ENCODE results near the gene PAPOLB. TPM values are rescaled to one million over a fixed set of nuclear protein-coding genes. Genes with fewer than 3 reads are reported as not detected.

Gene PAPOLB
- total RNA-seq, 1 experiment from 2014 or later = 0.13 TPM

DNA sequence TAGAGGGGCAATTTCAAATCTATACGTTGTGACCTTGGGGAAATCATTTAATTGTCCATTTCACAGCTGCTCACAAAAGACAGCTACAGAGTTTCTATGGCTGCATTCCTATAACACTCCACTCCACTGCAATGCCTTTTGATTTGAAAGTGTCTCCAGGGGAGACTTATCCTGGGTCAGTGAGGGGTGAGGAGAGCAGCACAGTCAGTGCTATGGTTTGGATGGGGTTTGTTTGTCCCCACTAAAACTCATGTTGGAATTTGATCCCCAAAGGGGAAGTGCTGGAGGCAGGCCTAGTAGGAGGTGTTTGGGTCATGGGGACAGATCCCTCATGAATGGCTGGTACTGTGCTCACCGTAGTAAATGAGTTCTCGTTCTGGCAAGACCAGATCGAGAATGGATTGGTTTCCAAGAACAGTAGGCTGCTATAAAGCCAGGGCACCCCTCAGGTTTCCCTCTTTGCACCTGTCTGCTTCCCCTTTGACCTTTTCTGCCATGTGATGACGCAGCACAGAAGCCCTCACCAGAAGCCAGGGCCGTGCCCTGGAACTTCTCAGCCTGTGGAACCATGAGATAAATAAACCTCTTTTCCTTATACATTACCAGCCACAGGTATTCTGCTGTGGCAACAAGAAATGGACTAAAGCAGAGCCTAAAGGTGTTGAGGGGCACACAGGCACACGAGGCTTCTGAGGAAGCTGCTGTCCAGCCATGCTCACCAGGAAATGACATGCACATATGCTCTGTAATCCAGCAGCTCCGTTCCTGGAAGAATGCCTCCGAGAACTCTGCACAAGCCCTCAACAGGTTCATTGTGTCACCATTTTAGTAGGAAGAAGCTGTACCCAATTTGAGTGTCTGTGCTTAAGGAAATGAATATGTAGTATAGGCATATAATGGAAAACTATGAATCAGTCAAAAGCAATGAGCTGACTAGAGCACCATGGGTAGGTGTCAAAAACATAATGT, 5.0 kb upstream of the PAPOLB start:
- H2AK5ac ChIP-seq (ENCODE audit: insufficient read length, low read length) = no peak overlapping the region
- H4K91ac ChIP-seq (ENCODE audit: insufficient read length, low read depth, low read length) = no peak overlapping the region

More for the DNA sequence above, 5.0 kb upstream of the PAPOLB start:
- H3K9me3 ChIP-seq (ENCODE audit: control insufficient read depth, low read depth, low read length) = no peaks in the 10 kb centered on the region
- H3K4me1 ChIP-seq (ENCODE audit: insufficient read depth, low read length) = no peaks in the 10 kb centered on the region
- H2AFZ ChIP-seq (ENCODE audit: low read length) = no peak overlapping the region
- no peak overlapping the region for H4K8ac ChIP-seq (replicated peaks; ENCODE audit: insufficient read length, low read depth, low read length)
- no peaks in the 10 kb centered on the region for H3K23me2 ChIP-seq (ENCODE audit: insufficient read length, low read depth, low read length, poor library complexity, severe bottlenecking)
- Mint-ChIP-seq H3K4me3 (no peak overlapping the region), H3K9me3 (peaks cover 6% of the 10 kb centered on the region in 2 experiments; a peak in 4 of 5 replicates), H3K36me3 (ENCODE audit: insufficient read depth in 1 of 3, low read depth in 3 of 3) (peaks cover 0 to 1% (median 0%) of the 10 kb centered on the region in 3 experiments; a peak in 2 of 7 replicates), H3K4me1 (peaks cover 3 to 7% of the 10 kb centered on the region in 2 experiments), H3K27ac (no peak overlapping the region), H3K27me3 (ENCODE audit: low read depth) (peaks cover 6% of the 10 kb centered on the region)
- H2BK12ac ChIP-seq (ENCODE audit: insufficient read length, low read depth, low read length) = no peak overlapping the region
- no peak overlapping the region for H2BK5ac ChIP-seq (ENCODE audit: insufficient read length, low read length)
- H3T11ph ChIP-seq (ENCODE audit: low read length) = no peak overlapping the region
- H3K4ac ChIP-seq (ENCODE audit: low read depth, low read length) = no peak overlapping the region
- WGBS (ENCODE audit: extremely low coverage, insufficient read length, low lambda C conversion rate) = no CpG with 5 or more reads among the region's 9 CpGs
- H3K18ac ChIP-seq (ENCODE audit: insufficient read length, low read depth, low read length) = no peak overlapping the region
- H3K23ac ChIP-seq (ENCODE audit: insufficient read length, low read depth, low read length) = no peak overlapping the region
- H2BK20ac ChIP-seq (ENCODE audit: low read depth, low read length, poor library complexity, severe bottlenecking) = no peak overlapping the region
- H3K79me1 ChIP-seq (ENCODE audit: insufficient read depth, low read depth, low read length, poor library complexity, severe bottlenecking) = no peaks in the 10 kb centered on the region
- H3K79me2 ChIP-seq (ENCODE audit: insufficient read depth, low read length) = no peaks in the 10 kb centered on the region
- no peaks in the 10 kb centered on the region for H3K27me3 ChIP-seq (ENCODE audit: insufficient read depth, low read length)
- H4K5ac ChIP-seq (ENCODE audit: insufficient read length, low read depth, low read length) = no peak overlapping the region
- H3K27ac ChIP-seq (ENCODE audit: insufficient read length, low read depth, low read length) = no peak overlapping the region
- no peak overlapping the region for H3K56ac ChIP-seq (ENCODE audit: insufficient read length, low read depth, low read length)
- TF ChIP-seq, protein P1, sequence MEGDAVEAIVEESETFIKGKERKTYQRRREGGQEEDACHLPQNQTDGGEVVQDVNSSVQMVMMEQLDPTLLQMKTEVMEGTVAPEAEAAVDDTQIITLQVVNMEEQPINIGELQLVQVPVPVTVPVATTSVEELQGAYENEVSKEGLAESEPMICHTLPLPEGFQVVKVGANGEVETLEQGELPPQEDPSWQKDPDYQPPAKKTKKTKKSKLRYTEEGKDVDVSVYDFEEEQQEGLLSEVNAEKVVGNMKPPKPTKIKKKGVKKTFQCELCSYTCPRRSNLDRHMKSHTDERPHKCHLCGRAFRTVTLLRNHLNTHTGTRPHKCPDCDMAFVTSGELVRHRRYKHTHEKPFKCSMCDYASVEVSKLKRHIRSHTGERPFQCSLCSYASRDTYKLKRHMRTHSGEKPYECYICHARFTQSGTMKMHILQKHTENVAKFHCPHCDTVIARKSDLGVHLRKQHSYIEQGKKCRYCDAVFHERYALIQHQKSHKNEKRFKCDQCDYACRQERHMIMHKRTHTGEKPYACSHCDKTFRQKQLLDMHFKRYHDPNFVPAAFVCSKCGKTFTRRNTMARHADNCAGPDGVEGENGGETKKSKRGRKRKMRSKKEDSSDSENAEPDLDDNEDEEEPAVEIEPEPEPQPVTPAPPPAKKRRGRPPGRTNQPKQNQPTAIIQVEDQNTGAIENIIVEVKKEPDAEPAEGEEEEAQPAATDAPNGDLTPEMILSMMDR (conservative IDR thresholded peaks at IDR 0.05) = no peak
- H3K14ac ChIP-seq (ENCODE audit: insufficient read depth, low read length) = no peak overlapping the region
- H3K4me2 ChIP-seq (ENCODE audit: insufficient read depth, insufficient read length, low read length) = no peak overlapping the region
- H2BK15ac ChIP-seq (ENCODE audit: low read depth, low read length) = no peak overlapping the region
- no peak for DNase-seq
- H3K9ac ChIP-seq (ENCODE audit: extremely low read depth, insufficient read length, low read length) = no peak overlapping the region
- no peak overlapping the region for H2BK120ac ChIP-seq (ENCODE audit: low read depth, low read length, poor library complexity, severe bottlenecking)
- no peaks in the 10 kb centered on the region for H4K20me1 ChIP-seq (ENCODE audit: control insufficient read depth, insufficient read depth, insufficient read length)

Measured in H9 (cell line).